ENCODE measurements around the gene C9orf43.

The C9orf43 gene

GRCh38 chr9:113471143-113471542 is 60.6 kb downstream of the C9orf43 start:
- DNase-seq = no peak

- no peak for DNase-seq
Measured at GRCh38 chr9:113471566-113471965, 61.0 kb downstream of the C9orf43 start.

GRCh38 chr9:113472199-113472598 is 61.7 kb downstream of the C9orf43 start:
- DNase-seq = no peak

- no peak for DNase-seq
Measured at GRCh38 chr9:113474360-113475028, 63.9 kb downstream of the C9orf43 start.

- no peak for DNase-seq
Measured at GRCh38 chr9:113475031-113475430, 64.5 kb downstream of the C9orf43 start.

- DNase-seq = no peak
Measured at GRCh38 chr9:113475992-113476391, 65.4 kb downstream of the C9orf43 start.

- no peak for DNase-seq
Measured at GRCh38 chr9:113476511-113476916, 66.0 kb downstream of the C9orf43 start.

GRCh38 chr9:113477058-113477457 is 66.5 kb downstream of the C9orf43 start:
- DNase-seq = no peak

- DNase-seq = no peak
Measured at GRCh38 chr9:113477661-113478060, 67.1 kb downstream of the C9orf43 start.

- DNase-seq = no peak
Measured at GRCh38 chr9:113479174-113479621, 68.7 kb downstream of the C9orf43 start.

Data from KG1 (cell line).